Large intestine (tissue), 12 donors: Measurements from ENCODE around the gene PNLIPRP2. TPM values are rescaled to one million over a fixed set of nuclear protein-coding genes. Genes with fewer than 3 reads are reported as not detected.
A peak's percentile ranks its signal among the peaks of the same experiment; 100 is the strongest.

Source experiments
- DNase-seq, 2 donors: peaks; one replicate each; pipeline versions ENCODE4 v3.0.0 to v3.0.0-alpha.2; 2013
- H3K27ac ChIP-seq: one replicate; pipeline ENCODE4 v1.5.1; 2013; ENCODE audit warnings: low read length
- H3K27me3 ChIP-seq: 2 replicates; pipeline ENCODE4 v1.6.1; 2013; ENCODE audit warnings: low read length; ENCODE audit not compliant: control insufficient read depth, insufficient read depth
- H3K36me3 ChIP-seq: 2 replicates; pipeline ENCODE4 v1.6.1; 2013; ENCODE audit warnings: low read length; ENCODE audit not compliant: control insufficient read depth, insufficient read depth
- H3K4me1 ChIP-seq: one replicate; pipeline ENCODE4 v1.6.1; 2013; ENCODE audit warnings: low read length; ENCODE audit not compliant: control insufficient read depth, insufficient read depth
- H3K4me3 ChIP-seq: one replicate; pipeline ENCODE4 v1.5.1; 2013; ENCODE audit warnings: low read length
- H3K9me3 ChIP-seq: one replicate; pipeline ENCODE4 v1.6.1; 2013; ENCODE audit warnings: mild to moderate bottlenecking, low read depth, low read length, moderate library complexity; ENCODE audit not compliant: control insufficient read depth
- WGBS: methylation state at CpG from one replicate; pipeline ENCODE4 v1.1.5; 2013; ENCODE audit warnings: low lambda C conversion rate; ENCODE audit not compliant: insufficient coverage; 5-methylcytosine and 5-hydroxymethylcytosine counted together
- long read RNA-seq, 11 donors: transcript quantifications; one replicate each; lab custom pipeline, GENCODE V29; 2026
- polyA plus RNA-seq: library from polyadenylated mRNA; unstranded; fragments of 120-200 nt; gene quantifications from one replicate; pipeline ENCODE4 v1.2.1, GENCODE V29; 2013

PNLIPRP2 gene
- polyA plus RNA-seq: 11.9 TPM
- long read RNA-seq, donor 1: 0 reads
- long read RNA-seq, donor 2, transcript PNLIPRP2-201 (13 exons, 1,482 nt): major isoform, 9 of 9 reads
- long read RNA-seq, donor 2, partial matches to known transcripts: 0 of 9 reads
- long read RNA-seq, donor 2, other reads (novel, unspliced or antisense): 0 of 9 reads
- long read RNA-seq, donor 3: 0 reads
- long read RNA-seq, donor 4: 0 reads
- long read RNA-seq, donor 5, partial matches to known transcripts: 0 of 1 reads
- long read RNA-seq, donor 5, other reads (novel, unspliced or antisense): 0 of 1 reads
- long read RNA-seq, donor 6, partial matches to known transcripts: 0 of 1 reads
- long read RNA-seq, donor 6, other reads (novel, unspliced or antisense): 0 of 1 reads
- long read RNA-seq, donor 7: 0 reads
- long read RNA-seq, donor 8: 0 reads
- long read RNA-seq, donor 9, partial matches to known transcripts: 0 of 1 reads
- long read RNA-seq, donor 9, other reads (novel, unspliced or antisense): 0 of 1 reads
- long read RNA-seq, donor 10, partial matches to known transcripts: 0 of 2 reads
- long read RNA-seq, donor 10, other reads (novel, unspliced or antisense): 0 of 2 reads
- long read RNA-seq, donor 11, partial matches to known transcripts: 0 of 2 reads
- long read RNA-seq, donor 11, other reads (novel, unspliced or antisense): 0 of 2 reads

DNA sequence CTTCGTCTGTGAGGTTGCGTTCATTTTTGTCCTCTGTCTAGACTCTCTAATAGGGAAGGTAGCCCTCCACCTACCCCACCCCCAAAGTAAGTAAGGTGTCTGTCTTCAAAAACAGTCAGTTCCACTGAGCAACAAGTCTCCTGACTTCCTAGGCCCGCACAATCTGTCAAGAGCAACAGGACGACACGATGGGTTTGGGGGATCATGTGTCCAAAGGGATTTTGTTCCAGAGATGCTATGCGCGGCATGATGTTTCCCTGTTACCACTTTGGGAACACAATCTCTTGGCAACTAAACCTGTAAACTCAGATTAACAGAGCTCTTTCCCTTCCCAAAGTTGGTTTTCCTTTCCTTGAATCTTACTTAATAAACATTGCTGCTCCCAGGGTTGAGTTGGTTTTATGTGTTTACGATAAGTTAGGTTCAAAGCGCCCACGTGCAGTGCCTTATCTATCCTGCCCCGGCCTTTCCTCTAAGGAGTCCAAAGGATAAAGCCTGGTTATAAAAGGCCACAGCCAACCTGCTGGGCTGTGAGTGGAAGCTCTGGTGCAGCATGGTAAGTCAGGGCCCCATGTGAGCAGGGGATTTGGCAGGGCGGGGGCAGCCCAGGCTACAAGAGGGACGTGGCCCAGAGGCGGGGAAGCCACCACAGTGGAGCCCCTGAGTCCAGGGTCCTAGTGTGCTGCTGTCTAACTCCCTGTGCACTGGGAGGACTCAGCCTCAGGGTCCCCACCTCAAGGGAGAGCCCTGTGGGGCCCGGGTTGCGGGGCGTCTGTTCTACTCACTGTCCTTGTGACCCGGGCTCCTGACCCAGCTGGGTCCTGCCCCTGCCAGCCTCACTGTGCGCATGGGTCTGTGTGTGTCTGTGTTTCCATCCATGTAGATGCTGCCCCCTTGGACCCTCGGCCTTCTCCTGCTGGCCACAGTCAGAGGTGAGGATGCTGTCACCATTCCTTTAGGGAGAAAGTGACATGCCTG, at the start of gene PNLIPRP2:
PNLIPRP2 (plus strand) TSS at position 531 of the 978 bp plus-strand sequence.
- H3K4me3 ChIP-seq: no peak within 1 kb of the TSS
- WGBS: no CpG with 5 or more reads among the region's 20 CpGs

DNA sequence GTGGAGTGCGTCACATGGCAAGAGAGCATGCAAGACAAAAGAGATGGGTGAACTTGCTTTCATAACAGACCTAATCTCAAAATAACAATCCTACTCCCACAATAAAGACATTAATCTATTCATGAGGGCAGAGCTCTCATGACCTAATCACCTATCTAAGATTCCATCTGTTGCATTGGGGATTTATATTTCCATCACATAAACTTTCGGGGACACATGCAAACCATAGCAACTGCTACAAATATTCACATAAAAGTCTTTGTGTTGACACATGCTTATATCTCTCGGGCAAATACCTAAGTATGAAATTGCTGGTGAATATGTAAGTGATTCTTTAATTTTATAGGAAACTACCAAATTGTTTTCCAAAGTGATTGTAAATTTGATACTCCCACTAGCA, 46.0 kb upstream of the PNLIPRP2 start:
- no peaks in the 10 kb centered on the region for H3K36me3 ChIP-seq
- no peaks in the 10 kb centered on the region for H3K27me3 ChIP-seq
- no peak overlapping the region for H3K27ac ChIP-seq
- H3K4me1 ChIP-seq: no peaks in the 10 kb centered on the region
- WGBS: no CpG with 5 or more reads among the region's 3 CpGs
- H3K4me3 ChIP-seq: no peak overlapping the region
- H3K9me3 ChIP-seq: no peaks in the 10 kb centered on the region
- no peak for DNase-seq

More for the DNA sequence above, at the start of gene PNLIPRP2:
- Histone ChIP-seq H3K36me3 (no peaks in the 10 kb centered on the region), H3K27me3 (no peaks in the 10 kb centered on the region), H3K9me3 (peaks cover 3% of the 10 kb centered on the region), H3K4me1 (peaks cover 29% of the 10 kb centered on the region), H3K27ac (peak within 1 kb of the TSS; percentile 96)
- peak; percentile 95 to 98 for DNase-seq

DNA sequence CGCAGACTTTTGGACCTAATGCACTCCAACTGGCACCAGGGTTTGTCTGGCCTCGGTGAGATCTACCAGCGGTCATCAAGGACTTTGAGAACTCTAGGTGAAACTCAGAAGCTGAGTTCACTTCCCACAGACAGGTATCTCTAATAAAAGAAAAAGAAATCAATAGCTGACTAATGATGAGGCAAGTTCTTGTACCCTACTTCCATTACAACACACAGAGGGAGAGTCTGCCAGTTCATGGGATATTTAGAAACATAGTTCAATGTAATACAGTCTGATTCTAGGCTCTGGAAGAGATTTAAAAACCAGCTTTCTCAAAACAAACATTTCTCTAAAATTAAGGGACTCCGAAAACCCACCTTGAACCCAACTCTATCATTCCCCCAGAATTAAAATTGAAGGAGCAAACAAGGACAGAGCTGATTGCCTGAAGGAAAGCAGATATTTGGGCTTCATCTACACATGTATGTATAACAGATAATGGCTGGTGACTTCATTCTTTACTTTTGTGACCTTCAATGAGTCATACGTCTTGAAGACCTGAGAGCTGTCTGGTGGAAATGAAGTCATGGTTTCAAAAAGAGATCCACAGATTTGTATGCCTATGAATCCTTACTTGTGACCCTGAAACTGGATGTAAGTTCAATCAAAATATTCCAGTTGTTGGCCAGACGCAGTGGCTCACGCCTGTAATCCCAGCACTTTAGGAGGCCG, 32.7 kb upstream of the PNLIPRP2 start:
- no peak overlapping the region for H3K4me3 ChIP-seq
- H3K27me3 ChIP-seq: no peaks in the 10 kb centered on the region
- no peaks in the 10 kb centered on the region for H3K9me3 ChIP-seq
- no peak overlapping the region for H3K27ac ChIP-seq
- no peaks in the 10 kb centered on the region for H3K36me3 ChIP-seq
- WGBS: no CpG with 5 or more reads among the region's 8 CpGs
- no peak for DNase-seq
- peaks cover 23% of the 10 kb centered on the region for H3K4me1 ChIP-seq

DNA sequence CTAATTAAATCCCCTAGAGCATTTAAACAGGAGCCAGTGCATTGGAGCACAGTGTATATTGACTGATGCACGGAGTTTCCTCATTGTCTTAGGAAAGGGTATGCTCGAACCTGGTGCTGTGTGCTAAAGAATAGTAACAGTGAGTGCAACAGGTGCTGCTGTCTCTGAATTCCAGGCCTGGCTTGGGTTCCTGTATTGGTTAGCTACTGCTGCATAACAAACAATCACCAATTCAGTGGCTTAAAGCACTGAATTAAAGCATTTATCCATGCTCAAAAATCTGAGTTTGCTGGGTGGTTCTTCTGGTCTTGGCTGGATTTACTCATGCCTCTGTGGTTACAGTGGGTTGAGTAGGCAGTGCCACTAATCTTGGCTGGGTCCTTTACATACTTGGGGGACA, 31.8 kb upstream of the PNLIPRP2 start:
- Histone ChIP-seq H3K27me3 (no peaks in the 10 kb centered on the region), H3K27ac (no peak overlapping the region), H3K4me3 (no peak overlapping the region), H3K4me1 (peaks cover 23% of the 10 kb centered on the region), H3K9me3 (no peaks in the 10 kb centered on the region), H3K36me3 (no peaks in the 10 kb centered on the region)
- no peak for DNase-seq
- WGBS: no CpG with 5 or more reads among the region's 2 CpGs

DNA sequence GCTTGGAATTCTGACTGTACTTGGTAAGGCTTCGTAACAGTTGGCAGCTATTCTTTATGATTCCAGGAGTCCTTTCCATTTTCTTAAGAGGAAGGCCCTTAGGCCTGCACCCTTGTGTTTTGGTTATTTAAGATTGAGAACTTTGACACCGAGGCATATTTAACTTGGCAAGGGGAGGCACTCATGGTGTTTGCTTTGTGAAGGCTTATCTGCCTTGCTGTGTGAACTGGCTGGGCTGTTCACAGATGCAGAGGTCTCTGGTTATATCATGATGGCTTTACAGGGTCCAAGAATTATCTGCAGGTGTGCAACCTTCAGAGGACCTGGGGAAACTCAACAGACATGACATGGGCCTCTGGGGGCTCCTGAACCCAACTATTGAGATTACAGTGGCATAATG, 30.8 kb upstream of the PNLIPRP2 start:
- Histone ChIP-seq H3K4me1 (peaks cover 23% of the 10 kb centered on the region), H3K9me3 (no peaks in the 10 kb centered on the region), H3K27ac (no peak overlapping the region), H3K4me3 (no peak overlapping the region), H3K36me3 (no peaks in the 10 kb centered on the region), H3K27me3 (no peaks in the 10 kb centered on the region)
- no CpG with 5 or more reads among the region's 2 CpGs for WGBS
- DNase-seq: peak in 1 of 2 donors; percentile 75

DNA sequence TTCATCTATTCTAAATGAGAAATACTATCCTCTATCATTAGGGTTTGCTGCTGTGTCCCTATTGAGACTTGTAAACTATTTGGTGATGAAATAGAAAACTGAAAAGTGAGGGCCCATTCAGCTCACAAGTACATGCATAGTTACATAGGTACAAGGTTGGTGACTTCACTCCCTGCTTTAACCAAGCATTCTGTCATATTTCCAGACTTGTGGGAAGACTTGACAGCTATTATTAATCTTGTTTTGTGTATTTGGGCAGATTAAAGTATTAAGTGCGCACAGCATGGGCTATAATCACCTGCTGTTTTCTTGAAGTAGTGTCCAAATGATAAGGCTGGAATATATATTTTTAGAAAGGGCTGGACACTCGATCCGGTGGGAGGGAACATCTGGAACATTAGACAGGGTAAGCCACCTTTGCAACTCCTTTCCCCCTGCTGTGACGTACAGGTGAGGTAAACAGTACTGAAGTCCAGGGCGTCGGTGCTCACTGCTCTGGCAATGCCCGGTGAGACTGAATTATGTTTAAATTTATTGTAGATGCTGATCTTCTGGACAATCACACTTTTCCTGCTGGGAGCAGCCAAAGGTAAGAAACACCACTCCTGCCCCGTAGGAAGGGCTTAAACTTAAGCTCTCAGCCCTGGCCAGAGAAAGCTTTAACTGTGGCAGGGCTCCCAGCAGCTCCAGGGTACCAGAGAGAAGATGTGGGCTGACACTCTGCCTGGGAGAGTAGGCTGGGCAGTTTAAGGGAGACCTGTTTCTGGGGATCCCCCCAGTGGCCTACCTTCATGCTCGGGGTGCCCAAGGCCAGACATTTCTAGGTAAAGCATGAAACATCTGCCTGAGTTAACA, 29.9 kb upstream of the PNLIPRP2 start, which contains the start of gene PNLIPRP1:
PNLIPRP1 (plus strand) TSS at position 370 of the 855 bp plus-strand sequence; CDS start at position 541, 171 bp downstream.
- no CpG with 5 or more reads among the region's 9 CpGs for WGBS
- no peak within 1 kb of the TSS for H3K4me3 ChIP-seq
- DNase-seq: peak in 1 of 2 donors; percentile 71
- no peaks in the 10 kb centered on the region for H3K36me3 ChIP-seq
- H3K27me3 ChIP-seq: no peaks in the 10 kb centered on the region
- H3K9me3 ChIP-seq: no peaks in the 10 kb centered on the region
- peaks cover 23% of the 10 kb centered on the region for H3K4me1 ChIP-seq
- no peak within 1 kb of the TSS for H3K27ac ChIP-seq

DNA sequence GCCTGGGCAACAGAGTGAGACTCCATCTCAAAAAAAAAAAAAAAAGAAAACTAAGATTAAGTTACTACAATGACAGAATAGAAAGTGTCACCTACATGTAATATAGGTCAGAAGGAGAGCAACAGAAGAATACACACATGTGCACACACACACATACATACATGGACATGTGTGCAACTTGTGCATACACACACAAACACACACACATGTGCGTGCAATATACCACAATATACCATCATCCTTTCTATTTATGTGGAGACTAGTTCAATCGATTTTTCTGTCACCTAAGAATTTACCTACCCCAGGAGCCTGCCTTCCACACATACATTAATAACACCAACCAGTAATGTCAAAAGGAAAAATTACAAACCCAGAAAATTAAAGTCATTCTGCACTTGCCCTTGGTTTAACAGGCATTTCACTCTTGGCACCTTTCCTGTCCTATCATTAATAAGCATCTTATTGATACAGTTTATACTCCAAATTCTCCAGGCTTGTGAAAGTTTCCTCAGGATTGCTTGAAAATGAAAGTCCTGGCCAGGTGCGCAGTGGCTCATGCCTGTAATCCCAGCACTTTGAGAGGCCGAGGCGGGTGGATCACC, 27.5 kb upstream of the PNLIPRP2 start:
- no peaks in the 10 kb centered on the region for H3K9me3 ChIP-seq
- no peak overlapping the region for H3K27ac ChIP-seq
- H3K4me3 ChIP-seq: no peak overlapping the region
- peaks cover 23% of the 10 kb centered on the region for H3K4me1 ChIP-seq
- DNase-seq: no peak
- H3K27me3 ChIP-seq: no peaks in the 10 kb centered on the region
- WGBS: 90% methylated on average over 2 of the region's 5 CpGs
- no peaks in the 10 kb centered on the region for H3K36me3 ChIP-seq

DNA sequence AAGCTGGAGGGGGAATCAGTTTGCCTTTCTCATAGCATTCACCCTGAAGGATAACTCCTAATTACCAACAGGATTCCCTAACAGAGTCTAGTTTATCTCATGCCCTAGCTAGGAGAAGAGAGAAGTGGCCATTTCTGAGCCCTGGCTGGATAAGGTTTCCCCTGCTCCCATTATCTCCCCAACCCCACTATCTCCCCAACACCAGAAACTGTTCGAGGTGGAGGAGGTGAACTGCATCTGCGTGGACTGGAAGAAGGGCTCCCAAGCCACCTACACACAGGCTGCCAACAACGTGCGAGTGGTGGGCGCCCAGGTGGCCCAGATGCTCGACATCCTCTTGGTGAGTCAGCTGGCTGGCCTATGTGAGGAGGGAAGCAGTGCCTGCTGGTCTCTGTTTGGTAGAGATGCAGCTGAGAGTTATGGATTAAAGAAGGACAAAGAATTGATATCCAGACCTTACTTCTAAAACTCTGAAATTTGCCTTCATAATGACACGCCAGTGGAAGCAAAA, 26.2 kb upstream of the PNLIPRP2 start:
- H3K36me3 ChIP-seq: no peaks in the 10 kb centered on the region
- H3K9me3 ChIP-seq: no peaks in the 10 kb centered on the region
- WGBS: no CpG with 5 or more reads among the region's 7 CpGs

More for the DNA sequence above, 26.2 kb upstream of the PNLIPRP2 start:
- no peak overlapping the region for H3K27ac ChIP-seq
- H3K4me3 ChIP-seq: no peak overlapping the region
- no peak for DNase-seq
- no peaks in the 10 kb centered on the region for H3K27me3 ChIP-seq
- H3K4me1 ChIP-seq: peaks cover 23% of the 10 kb centered on the region
